Epithelial cell of esophagus (primary cell): Measurements from ENCODE around the gene UTS2B.

ENCODE experiments used
- DNase-seq: peaks from one replicate; pipeline ENCODE4 v3.0.0; 2010; ENCODE audit warnings: low read depth
- H3K4me3 ChIP-seq: 2 replicates; pipeline ENCODE4 v1.5.1; 2011; ENCODE audit warnings: mild to moderate bottlenecking, low read length, control low read depth
- TF ChIP-seq, protein P1 (sequence below): IDR thresholded peaks from 2 replicates; pipeline ENCODE4 v1.5.1; 2011; ENCODE audit warnings: low read depth, mild to moderate bottlenecking, low read length, control low read depth, inconsistent platforms; ENCODE audit not compliant: insufficient read depth; ENCODE audit errors: missing control alignments

UTS2B gene

DNA sequence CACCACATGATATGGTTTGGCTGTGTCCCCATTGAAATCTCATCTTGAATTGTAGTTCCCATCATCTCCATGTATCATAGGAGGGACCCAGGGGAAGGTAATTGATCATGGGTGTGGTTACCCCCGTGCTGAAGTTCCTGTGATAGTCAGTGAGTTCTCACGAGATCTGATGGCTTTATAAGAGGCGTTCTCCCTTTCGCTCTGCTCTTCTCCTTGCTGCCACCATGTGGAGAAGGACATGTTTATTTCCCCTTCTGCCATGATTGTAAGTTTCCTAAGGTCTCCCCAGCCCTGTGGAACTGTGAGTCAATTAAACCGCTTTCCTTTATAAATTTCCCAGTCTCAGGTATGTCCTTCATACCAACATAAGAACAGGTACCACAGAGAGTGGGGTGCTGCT, 109.4 kb downstream of the UTS2B start:
- TF ChIP-seq, protein P1, sequence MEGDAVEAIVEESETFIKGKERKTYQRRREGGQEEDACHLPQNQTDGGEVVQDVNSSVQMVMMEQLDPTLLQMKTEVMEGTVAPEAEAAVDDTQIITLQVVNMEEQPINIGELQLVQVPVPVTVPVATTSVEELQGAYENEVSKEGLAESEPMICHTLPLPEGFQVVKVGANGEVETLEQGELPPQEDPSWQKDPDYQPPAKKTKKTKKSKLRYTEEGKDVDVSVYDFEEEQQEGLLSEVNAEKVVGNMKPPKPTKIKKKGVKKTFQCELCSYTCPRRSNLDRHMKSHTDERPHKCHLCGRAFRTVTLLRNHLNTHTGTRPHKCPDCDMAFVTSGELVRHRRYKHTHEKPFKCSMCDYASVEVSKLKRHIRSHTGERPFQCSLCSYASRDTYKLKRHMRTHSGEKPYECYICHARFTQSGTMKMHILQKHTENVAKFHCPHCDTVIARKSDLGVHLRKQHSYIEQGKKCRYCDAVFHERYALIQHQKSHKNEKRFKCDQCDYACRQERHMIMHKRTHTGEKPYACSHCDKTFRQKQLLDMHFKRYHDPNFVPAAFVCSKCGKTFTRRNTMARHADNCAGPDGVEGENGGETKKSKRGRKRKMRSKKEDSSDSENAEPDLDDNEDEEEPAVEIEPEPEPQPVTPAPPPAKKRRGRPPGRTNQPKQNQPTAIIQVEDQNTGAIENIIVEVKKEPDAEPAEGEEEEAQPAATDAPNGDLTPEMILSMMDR: peak; percentile 26
- DNase-seq: peak; percentile 24
- H3K4me3 ChIP-seq: no peak overlapping the region

DNA sequence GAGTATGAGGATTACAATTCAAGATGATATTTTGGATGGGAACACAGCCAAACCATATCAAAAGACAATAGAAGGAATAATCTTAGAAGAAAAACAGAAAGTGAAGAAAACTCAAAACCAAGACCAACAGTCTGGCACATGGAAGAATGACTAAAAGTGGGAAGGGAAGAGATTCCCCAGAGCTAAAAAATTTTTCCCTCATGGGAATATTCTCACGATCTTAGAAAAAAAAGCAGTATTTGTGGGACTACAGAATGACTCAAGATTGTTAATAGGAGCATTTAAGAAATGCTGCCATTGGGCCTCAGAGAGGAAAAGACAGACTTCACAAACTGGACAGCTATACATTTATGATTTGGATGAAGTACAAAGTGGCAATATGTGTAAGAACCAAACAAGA, 113.0 kb downstream of the UTS2B start:
- TF ChIP-seq, protein P1: no peak
- no peak for DNase-seq
- H3K4me3 ChIP-seq: no peak overlapping the region
